Head of caudate nucleus (tissue), 42 donors: ENCODE results near the gene ARMH3.

Experiments used
- DNase-seq, 42 donors: peaks; one replicate each; pipeline versions ENCODE4 v3.0.0 to v3.0.0-alpha.2; 2020 to 2021; ENCODE audit warnings: mixed read lengths in 7 of 42
- intact Hi-C: fragments of 100-400 bp; cut with DNase I; formaldehyde crosslinking; loops from one replicate; pipeline ENCODE4 v1.15.0; 2022

ARMH3 gene

DNA sequence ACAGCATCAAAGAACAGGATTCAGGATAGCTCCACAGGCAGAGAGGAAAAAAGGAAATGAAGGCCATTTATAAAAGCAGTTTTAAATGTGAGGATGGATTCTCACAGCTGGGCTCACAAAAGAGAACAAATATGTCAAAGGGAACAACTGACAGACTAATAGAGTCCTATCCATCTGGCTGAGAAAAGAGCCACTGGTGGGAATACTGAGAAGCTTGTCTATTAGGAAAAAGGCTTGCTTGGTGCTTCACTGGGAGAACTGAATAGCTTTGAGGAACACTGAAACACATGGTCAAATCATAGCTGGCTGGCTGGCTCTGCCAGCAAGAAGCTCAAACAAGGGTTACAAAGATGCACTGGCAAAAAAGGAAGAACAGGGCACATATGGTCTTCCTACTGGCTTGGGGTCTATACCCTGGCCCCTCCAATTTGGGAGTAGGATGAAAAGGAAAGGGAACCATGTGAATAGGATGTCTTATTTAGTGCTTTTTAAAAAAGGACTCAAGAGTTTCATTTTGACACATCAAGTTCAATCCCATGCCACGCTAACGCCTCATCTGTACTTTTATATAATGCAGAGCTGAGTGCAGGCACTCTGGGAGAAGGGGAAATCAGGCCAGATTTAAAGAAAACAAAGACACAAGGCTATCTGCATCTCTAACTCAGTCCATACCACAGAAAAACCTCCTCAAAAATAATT lies 167.6 kb downstream of the ARMH3 start:
- peak in 11 of 42 donors; percentile 19 to 54 (median 23) for DNase-seq
- intact Hi-C loops = loop anchor here (5.0 kb wide), 1 partner anchor 46 kb away; the partner anchor contains the start of gene KCNIP2

GRCh38 chr10:101887775-101888174 lies 168.2 kb downstream of the ARMH3 start:
- intact Hi-C loops = loop anchor here (5.0 kb wide), 1 partner anchor 45 kb away; the partner anchor contains the start of gene KCNIP2

DNA sequence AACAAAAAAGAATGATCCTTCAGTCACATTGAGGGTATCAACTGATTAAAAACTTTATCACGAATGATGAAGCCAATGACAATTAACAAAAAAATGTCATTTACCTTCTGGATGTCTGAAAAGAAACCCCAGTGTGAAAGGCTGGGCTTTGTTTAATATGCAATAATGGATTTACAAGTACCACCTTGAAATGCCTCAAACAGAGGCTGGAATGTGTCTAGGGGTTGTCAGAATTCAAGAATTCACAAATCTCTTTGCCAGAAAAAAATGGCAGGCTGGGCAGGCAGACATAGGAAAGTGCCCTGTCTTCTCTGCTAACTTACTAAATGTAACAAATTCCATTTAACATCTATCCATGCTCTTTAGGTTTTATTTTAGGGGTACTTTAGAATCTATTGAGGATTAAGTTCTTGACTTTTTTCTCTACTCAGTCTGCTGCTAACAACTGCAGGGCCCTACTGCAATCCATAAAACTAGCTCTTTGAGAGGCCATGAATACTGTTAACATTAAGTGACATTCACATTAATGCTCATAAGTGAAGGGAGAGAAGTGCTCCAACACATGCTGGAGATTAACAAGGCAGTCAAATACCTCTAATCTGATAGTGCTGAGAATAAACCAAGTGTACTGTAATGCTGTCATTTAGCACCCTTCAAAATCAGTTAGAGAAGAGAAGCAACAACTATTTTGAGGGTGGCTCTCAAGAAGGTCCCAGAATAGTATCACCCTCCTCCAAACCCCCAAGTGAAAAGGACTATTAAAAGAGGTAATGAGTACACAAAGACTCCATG lies 169.3 kb downstream of the ARMH3 start:
- intact Hi-C loops = loop anchor here (5.0 kb wide), 1 partner anchor 44 kb away; the partner anchor contains the start of gene KCNIP2

More at GRCh38 chr10:101887775-101888174, 168.2 kb downstream of the ARMH3 start:
- no peak for DNase-seq

GRCh38 chr10:101881036-101881774 lies 174.8 kb downstream of the ARMH3 start:
- no peak for DNase-seq
- intact Hi-C loops = no loop called here

More for the DNA sequence above, 169.3 kb downstream of the ARMH3 start:
- DNase-seq = no peak

GRCh38 chr10:101880232-101880573 lies 175.8 kb downstream of the ARMH3 start:
- intact Hi-C loops = no loop called here

GRCh38 chr10:101879456-101880231 lies 176.3 kb downstream of the ARMH3 start:
- peak in 30 of 42 donors; percentile 10 to 80 (median 48) for DNase-seq
- intact Hi-C loops = no loop called here

More at GRCh38 chr10:101880232-101880573, 175.8 kb downstream of the ARMH3 start:
- DNase-seq = no peak

GRCh38 chr10:101878869-101879268 lies 177.1 kb downstream of the ARMH3 start:
- intact Hi-C loops = no loop called here
- DNase-seq = no peak

DNA sequence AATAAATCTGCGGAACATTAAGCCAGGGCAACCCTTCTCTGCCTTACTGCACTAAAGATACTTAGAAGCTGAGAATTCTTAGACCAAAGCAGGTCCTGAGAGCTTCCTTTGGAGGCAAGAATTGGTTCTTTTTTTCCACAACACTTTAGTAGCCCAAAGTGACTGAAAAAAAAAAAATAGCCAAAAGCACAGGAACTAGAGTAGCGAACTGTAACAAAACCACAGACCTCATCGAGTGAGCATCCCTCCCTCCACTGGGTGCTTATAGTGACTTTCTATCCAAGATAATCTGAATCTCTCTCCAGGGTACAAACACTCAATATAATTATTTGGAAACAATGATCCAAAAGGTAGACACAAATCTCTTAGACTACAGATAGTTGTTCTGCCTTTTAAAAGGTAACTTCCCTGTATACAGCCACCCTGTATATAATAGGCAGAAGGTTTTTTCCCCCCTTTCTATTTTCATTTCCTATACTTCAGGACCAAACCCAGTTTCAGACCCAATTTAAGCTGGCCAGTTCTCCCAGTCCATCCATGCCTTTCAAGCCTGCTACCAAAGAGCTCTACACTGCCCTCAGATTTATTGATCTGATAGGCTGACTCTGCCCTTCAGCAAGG lies 180.8 kb downstream of the ARMH3 start:
- no peak for DNase-seq
- intact Hi-C loops = no loop called here

DNA sequence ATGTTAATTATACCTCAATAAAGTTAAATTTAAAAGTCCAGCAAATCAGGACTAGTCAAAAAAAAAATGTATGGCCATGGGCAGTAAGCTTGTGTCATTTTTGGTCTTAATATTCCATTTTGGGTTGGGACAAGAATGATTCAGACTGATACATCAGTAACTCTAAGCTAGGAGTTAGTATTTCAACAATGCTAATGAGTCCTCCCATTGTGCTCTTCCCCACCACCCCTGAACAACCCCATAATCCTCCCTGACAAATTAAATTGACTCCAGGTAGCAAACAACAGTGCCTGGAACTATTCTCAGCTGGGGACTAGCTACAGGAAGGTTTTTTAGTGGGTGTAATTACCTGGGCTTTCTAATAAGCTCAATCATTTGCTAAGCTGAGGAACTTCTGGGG lies 181.7 kb downstream of the ARMH3 start:
- intact Hi-C loops = no loop called here
- no peak for DNase-seq

DNA sequence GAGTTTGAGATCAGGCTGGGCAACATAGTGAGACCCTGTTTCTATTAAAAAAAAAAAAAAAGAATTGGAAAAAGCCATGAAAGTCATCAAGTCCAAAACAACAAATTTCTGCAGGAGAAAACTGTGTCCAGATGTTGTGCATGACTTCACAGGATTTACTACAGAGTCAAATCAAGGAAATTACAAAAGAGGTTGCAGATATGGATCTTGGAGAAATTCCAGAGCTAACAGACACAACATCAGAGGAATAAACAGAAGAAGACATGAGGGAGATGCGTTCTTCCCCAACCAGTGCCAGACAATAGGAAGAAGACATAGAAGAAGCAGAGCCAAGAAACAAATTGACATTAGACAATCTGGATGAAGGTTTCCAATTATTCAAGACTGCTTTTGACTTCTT lies 188.0 kb downstream of the ARMH3 start:
- intact Hi-C loops = no loop called here

GRCh38 chr10:101859530-101859929 lies 196.4 kb downstream of the ARMH3 start:
- intact Hi-C loops = no loop called here

More for the DNA sequence above, 188.0 kb downstream of the ARMH3 start:
- DNase-seq = no peak

GRCh38 chr10:101858723-101859500 lies 197.1 kb downstream of the ARMH3 start:
- intact Hi-C loops = no loop called here
- no peak for DNase-seq

More at GRCh38 chr10:101859530-101859929, 196.4 kb downstream of the ARMH3 start:
- DNase-seq = no peak

- intact Hi-C loops = no loop called here
- no peak for DNase-seq
Observed at GRCh38 chr10:101857802-101858476, 198.0 kb downstream of the ARMH3 start.

DNA sequence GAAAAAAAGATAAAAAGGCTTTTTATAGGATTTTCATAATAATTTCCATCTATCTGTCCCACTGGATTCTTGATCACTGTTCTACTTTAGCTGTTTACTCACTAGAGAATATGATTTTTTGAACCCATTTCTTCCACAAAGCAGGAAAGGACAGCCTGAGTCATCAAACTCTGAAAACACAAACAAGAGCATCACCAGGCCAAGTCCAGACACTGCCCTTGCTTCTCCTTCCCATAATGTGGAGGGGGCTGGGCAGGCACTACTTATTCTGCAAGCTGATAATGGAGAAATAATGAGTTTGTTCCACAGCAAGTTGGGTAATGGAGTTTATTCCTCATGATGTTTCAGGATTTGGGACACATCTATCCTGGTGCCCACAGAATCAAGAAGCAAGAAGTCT lies 199.3 kb downstream of the ARMH3 start:
- no peak for DNase-seq
- intact Hi-C loops = no loop called here

GRCh38 chr10:101851411-101852116 lies 204.4 kb downstream of the ARMH3 start:
- DNase-seq = peak in 1 of 42 donors; percentile 39
- intact Hi-C loops = no loop called here

DNA sequence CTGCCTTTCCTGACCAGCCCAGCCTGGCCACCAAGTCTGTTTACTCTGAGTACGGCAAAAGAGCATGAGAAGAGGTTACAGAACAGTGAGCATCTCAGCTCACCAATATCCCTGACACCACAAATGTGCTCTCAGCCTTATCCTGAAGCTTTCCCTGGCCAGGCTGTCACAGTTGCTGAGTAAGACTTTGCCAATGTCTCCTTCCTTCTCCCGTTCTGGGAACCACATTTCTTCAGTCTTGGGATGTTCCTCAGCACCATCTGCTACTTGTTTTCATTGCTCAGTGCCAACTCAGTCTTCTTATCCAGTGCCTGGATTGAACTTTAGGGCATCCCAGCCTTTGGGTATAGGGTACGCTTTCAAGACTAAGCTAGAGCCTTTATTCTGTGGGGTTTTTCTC lies 205.2 kb downstream of the ARMH3 start:
- intact Hi-C loops = no loop called here
- DNase-seq = no peak
